AG20443 (cell line): ENCODE data around the gene RPL38.

Source experiments
- DNase-seq: peaks from one replicate; pipeline ENCODE4 v3.0.0; 2012; ENCODE audit warnings: low spot score, mixed read lengths

Gene RPL38

DNA sequence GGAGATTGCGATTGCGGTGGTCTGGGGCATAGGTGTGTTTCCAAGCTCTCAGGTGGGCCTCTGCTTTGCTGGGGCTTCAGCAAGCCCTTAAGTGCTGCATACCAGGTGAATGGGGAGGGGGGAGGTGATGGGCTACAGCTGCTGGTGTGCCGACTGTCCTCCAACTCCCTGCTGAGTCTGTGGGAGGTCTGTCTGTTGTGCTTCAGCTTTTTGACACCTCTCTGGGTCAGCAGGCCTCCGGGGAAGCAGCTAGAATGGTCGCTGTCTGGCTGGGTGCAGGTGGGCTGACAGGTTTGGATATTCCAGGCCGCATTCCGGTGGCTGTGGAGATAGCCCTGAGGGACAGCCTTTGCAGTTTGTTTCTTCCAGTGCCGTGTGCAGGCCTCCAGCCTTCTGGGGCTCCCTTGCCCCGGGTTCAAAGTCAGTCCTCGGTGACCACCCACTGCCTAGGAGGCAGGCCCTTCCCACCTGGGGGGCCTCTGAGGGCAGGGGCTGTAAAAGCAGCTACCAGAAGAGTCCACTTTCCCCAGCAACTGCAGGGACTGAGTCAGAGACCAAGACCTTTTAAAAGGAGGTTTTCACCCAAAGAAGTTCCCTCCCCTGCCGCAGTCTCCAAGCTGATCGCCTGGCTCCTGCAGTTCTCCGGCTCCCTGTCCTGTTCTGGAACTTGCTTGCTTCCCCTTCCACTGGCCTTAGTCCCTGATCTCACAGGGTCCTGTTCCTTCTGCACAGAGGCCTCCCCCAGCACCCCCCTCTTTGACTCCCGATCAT is 7.8 kb downstream of the RPL38 start:
- DNase-seq, result no peak

DNA sequence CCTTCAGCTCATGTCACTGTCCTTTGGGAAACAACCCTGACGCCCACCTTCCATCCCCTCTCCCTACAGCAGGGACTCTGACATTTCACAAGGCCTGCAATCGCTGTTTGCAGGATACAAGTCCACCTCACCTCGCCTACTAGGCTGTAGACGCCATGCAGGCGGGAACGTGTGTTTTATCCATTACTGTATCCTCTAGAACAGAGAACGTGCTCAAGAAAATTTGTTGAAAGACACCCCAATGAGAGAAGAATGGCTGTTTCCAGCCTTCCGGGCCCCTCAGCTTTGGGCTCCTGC is 8.4 kb downstream of the RPL38 start:
- no peak for DNase-seq

DNA sequence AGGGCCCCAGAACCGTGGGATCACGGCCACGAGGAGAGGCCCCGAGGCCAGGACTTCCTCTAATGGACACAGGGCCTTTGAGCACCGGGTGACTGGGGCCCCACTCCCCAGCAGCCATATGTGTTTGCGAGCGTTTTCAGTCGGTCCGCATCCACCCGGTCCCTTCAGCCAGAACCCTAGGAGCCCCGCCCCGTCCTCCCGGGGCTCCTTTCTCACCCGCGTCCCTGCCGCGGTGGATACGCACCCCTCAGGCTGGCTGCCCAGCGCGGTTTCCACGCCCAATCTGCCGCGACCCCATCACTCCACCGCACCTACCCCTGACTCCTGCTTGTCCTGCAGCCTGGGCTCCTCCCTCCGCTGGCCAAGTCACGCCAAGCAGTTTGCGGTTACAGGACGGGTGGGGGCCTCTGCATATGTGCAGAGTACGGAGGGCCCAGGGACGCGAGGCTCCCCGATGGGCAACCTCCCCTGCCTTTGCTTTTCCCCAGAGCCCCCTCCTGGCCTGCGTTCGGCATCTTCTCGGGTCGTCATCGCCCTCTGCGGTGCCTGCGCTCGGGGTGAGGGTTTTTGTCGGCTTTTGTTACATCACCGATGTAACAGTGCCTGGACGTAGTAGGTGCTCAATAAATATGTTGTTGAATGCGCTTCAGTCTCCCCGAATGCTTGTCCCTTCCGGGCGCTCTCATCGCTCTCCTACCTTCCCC is 8.9 kb downstream of the RPL38 start:
- DNase-seq, result no peak

DNA sequence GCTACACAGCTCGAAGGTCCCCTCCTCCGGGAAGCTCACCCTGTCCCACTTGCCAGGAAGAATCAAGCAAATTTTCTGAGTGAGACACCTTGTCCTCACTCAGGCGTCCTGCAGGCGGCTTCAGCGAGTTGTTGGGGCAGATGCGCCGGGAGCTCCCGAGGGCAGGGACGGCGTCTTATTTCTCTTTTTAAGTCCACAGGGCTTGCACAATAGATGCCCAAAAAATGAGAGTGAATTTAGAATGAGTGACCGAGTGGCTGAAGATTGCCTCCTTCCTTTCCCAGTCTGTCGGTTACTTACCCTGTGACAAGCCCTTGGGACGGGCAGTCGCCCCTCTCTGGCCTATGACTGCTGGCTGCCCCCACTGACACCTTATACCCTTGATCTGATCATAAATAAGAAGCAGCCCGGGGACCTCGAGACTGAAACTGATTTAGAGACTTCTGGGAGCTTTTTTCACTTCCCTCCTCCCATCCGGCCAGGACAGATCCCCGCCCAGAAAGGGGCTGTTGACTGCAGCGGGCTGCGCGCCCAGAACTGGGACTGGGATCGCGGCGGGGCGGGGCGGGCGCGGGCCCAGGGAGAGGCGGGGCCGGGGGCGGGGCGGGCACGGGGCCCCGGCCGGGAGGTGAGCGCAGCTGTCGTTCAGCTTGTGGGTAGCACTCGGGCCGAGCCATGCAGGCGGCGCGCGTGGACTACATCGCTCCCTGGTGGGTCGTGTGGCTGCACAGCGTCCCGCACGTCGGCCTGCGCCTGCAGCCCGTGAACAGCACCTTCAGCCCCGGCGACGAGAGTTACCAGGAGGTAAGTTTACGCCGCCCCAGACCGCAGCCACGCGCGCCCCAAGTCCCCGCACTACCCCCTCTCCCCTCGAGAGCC is 9.7 kb downstream of the RPL38 start, which contains the start of gene TTYH2:
Gene TTYH2, plus strand, starts transcription at position 659 of the 879 bp plus-strand sequence. Its CDS starts 17 bp downstream, at position 676.
- DNase-seq, result peak; percentile 93

DNA sequence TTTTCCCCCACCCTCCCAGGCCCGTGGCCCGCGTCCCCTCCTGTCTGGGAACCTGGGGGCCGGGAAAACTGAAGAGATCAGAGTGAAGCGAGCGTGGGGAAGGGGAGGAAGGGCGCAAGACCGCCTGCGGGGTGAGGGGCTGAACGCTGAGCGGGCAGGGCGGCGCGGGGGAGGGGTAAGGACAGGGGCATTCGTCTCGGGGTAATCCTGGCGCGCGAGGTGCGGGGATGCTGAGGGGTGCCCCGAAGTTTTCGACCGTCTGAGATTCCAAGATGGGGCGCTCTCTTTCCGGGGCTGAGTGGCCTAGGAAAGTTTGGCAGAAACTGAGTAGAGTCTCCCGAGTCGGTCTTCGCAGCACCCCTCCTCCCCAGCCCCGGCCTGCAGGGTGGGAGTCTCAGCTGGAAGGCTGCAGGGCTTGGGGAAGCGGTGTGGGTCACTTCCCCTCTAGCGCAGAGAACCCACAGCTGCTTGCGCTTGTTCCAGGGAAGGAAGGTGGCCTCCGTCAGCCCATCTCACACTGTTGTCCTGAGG is 10.4 kb downstream of the RPL38 start:
- DNase-seq, result no peak

DNA sequence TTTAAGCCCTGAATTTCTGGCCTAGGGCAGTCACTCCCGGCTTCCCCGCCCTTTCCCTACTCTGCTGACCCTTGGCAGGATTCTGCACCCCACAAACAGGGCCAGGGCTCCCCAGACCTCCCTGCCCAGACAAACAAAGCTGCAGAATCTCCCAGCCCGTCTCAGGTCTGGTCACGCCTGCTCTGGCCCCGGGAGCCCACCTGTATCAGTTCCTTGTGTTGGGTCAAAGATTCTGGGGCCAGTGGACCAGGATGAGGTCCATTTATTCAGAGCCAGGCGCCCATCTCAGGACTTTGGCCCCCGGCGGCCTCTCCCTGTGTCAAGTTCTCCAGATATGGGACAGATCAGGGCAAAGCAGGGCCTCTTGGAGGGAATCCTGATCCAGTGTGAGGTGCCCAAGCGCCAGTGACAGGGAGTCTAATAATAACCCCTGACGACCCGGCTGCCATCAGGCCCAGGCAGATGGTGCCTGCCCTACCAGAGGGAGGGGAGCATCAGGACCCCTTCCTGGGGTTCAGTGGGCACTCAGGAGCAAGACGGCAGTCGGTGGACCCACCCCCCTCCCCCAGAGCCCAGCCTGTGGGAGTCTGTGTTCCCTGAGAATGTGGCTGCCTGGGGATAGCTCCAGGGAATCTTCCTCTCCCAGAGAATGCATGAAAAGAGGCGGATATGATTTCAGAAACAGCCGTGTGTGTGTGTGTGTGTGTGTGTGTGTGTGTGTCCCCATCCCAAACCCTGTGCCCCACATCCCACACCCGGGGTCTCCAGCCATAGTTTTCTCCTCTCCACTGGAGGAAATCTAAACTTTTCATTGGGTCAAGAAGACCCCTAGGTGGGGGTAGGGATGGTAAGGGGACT is 11.2 kb downstream of the RPL38 start:
- no peak for DNase-seq

DNA sequence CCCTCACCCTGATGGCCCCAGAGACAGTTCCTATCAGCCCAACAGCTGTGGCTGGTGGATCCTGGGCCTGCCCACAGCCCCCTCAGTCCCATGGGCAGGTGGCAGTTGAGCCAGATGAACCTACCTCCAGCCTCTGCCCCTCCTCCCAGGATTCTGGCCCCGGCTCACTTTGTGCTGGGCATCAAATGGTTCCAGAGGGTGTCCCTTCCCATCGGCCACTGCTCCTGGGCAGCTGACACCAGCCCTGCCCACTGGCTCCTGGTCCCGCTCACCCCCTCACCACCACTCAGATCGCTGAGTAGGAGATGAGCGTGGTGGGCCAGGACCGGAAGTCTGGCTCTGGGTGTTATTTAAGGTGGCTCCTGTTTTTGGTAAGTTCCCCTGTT is 11.9 kb downstream of the RPL38 start:
- no peak for DNase-seq

DNA sequence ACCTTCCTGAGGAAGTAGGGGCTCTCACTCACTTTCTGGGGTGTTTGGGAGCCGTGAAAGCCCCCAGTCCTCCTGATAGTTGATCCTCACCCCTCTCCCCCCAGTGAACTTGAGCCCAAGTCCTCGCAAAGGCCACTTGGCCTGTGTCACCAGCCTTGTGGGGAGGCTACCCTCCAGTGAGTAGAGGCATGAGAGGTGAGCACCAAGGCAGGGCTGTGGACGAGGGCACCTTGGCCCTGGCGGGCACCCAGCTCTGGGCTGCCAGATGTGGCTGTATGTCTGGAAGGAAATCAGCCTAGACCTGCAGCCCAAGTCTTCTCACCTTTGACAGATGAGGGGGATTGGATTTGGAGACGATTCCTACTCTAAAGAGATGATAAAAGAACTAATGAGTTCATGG is 13.0 kb downstream of the RPL38 start:
- DNase-seq, result no peak

DNA sequence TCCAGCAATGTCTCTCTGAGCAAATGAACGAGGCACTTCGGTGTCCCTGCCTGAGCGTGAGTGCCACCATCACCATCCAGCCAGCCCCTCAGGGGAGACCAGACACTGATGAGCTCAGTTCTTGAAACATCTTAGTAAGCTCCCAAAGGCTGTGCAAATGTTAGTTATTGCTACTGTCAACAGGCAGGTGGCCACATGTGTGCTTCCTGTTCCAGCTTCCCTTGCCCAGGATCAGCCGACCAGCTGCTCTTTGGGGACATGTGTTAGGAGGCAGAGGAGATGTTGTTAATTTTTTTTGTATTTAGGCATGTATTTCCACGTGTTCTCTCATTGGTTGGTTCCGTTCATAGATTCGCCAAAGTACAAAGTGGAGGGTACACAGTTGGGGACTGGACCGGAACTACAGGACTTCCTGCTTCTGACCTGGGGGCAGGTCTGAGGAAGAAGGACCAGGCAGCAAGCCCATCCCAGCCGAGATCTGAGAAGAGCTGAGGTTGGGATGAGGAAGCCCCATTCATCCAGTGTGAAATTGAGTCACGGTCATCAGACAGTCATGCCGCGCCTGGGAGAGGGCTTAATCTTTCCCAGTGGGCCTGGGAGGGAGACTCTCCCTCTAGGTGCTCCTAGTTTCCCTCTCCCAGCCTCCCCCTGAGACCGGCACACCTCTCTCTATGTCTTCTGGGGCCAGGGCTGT is 13.7 kb downstream of the RPL38 start:
- DNase-seq, result no peak

DNA sequence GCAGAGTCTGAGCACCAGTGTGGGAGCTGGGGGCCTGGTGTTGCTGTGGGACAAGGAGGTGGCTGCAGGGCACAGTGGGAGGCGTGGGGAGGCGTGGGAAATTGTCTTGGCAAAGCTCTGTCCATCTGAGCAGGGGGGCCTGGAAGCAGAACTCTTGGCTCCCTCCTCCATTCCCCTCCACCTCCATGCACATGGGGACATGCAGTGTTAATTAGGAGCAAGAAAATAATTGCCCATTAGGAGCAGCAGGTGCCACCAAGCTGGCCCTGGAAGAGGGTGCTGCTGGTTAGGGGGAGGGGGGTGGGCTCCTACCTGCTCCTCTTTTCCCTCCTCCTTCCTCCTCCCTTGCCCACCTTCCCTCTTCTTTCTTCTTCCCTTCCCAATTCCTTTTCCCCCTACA is 14.4 kb downstream of the RPL38 start:
- DNase-seq, result no peak

DNA sequence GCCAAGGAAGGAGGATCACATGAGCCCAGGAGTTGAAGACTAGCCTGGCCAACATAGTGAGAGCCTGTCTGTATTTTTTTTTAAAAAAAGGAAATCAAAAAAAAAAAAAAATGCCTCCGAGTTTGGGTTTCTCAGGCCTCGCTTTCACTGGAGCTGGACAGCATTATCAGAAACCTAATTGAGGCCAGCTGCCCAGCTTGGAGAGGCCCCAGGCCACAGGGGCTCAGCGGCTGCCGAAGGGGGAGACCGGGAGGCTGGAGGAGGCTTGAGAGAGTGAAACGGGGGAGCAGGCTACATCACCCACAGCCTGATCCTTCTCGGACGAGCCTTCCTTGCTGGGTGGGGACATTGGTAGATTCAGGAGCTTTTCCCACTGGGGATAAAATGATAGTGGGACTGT is 15.0 kb downstream of the RPL38 start:
- DNase-seq, result no peak

DNA sequence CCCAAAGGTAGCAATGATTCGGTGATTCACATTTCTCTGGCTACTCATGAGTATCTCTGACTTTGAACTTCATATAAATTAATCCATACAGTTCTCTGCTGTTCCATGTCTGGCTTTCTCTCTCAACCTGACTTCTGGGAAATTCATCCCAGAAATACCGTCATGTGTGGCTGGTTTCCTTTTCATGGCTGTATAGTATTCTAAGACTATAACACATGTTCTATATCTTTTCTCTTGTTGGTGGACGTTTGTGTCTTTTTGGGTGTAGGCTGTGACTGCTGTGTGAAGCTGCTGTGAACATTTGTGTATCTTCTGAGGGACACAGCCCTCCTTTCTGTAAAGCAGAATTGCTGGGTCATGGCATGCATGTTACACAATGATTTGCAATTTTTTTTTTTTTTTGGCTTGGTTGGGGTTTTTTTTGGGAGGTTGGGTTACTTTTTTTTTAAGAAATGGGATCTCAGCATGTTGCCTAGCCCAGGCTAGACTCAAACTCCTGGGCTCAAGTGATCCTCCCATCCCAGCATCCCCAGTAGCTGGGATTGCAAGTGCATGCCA is 16.2 kb downstream of the RPL38 start:
- no peak for DNase-seq

DNA sequence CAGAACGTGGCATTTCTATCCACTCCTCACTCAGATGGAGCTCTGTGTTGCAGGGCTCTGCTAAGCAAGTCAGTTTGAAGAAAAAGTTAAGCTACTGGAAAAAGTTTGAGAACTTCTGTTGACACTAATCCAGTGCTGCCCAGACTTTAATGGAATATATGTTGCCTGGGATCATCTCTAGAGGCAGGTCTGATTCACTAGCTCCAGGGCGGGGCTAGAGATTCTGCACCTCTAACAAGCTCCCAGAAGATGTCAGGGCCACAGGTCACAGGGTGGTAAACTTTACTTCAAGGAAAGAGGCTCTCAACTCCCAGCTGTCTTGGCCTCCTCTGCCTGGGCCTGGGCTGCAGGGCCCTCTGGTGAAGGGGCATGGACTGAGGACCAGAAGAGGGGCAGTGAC is 16.7 kb downstream of the RPL38 start:
- no peak for DNase-seq

DNA sequence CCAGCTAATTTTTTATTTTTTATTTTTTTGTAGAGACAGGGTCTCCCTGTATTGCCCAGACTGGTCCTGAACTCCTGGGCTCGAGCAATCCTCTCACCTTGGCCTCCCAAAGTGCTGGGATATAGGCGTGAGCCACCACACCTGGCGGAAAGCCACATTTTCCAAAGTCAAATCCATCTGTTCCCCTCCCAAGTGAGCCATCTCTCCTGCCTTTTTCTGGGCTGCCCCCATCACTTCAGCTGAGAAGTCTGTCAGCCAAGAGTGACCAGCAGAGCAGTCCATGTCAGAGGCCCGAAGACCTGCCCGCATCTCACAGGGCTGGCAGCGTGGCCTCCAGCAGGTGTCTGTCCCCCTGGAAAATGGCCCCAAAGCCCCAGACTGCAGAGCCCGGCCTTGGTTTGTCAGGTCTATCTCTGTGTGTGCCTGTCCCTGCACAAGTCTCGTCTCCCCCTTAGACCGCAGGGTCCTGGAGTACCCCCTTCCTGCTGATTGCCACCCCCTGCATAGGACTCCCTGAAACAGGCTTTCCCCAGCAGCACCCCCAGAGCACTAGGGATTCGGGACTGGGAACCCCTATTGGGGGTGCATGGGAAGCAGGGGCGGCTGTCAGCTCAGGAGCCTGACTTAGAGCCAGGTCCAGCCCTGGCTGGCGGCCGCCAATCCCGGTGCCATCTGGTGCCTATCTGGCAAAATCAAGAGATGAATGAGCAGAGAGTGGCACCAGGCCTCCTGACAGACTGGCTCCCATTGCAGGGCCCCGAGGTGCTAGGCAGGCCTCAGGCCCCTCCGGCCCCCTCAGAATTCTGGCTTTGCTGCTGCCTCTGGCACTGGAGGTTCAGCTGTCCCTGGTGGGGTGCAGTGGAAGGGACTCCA is 17.7 kb downstream of the RPL38 start:
- DNase-seq, result no peak

DNA sequence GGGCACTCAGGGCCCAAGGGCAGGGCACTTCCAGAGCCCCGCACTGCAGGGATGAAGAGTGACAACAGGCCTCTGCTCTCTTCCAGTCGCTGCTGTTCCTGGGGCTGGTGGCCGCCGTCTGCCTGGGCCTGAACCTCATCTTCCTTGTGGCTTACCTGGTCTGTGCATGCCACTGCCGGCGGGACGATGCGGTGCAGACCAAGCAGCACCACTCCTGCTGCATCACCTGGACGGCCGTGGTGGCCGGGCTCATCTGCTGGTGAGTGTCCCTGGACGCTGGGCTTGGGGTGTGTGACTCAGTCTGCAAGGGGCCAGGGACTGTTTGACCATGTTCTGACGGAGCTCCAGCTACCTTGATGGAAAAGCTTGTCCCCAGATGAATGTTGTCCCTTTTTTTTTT is 18.9 kb downstream of the RPL38 start:
- no peak for DNase-seq

DNA sequence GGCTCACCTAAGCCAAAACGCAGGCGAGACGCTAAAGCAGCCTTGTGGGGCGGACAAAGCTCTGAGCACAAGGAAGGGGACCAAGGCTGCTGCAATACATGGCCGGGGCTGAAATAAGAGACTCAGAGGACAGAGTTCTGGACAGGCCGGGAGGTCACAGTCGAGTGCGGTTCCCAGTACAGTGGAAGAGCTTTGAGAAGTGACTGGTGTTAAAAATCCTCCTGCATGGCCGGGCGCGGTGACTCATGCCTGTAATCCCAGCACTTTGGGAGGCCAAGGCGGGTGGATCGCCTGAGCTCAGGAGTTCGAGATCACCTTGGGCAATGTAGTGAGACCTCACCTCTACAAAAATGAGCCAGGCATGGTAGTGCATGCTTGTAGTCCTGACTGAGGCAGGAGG is 20.4 kb downstream of the RPL38 start:
- no peak for DNase-seq

DNA sequence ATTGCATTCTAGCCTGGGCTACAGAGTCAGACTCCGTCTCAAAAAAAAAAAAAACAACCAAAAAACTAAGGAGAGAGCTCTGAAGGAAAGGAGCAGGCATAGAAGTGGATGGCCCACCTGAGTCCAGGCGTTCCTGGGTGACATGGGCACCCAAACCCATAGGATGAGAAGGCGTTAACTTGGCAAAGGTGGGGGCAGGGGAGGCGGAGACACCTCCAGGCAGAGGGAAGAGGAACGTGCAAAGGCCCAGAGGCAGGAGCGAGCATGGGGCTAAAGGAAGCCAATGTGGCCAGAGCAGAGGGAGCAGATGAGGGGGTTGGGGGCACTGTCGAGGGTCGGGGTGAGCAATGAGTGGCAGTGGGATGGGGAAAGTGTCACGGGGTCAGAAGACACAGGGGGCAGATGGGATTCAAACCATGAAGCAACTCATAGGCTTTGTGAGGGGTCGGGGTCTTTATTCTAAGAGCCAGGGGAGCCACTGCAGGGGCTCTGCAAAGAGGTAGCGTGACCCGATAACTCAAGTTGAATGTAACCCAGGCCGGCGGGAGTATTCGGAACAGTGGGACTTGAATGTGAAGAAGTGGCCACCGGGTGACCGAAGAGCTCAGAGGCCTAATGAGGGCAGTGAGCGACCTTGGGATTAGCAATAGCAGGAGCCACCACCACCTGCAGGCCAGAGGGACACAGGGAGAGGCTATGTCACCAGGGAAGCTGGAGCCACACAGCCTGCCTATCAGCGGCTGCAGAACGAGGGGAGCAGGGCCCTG is 21.7 kb downstream of the RPL38 start:
- DNase-seq, result no peak

DNA sequence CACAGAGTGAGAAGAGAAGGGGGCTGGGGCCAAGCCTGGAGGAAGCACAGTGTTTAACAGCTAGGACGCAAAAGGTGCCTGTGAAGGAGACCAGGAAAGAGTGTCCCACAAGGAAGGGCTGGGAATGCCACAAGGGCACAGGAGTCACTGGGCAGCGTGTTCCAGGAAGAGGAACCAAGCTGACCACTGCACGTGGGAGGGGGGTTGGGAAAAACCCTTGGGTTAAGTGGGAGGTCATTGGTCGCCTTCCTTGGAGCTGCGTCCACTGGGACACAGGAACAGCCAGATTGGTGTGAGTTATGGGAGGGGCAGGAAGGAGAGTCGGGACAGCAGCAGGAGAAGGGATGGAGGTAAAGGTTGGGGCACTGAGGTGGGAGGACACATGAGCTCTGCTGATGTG is 22.8 kb downstream of the RPL38 start:
- DNase-seq, result no peak
